ENCODE data around the gene SKA3.

GRCh38 chr13:21181671-21182070 lies 5.3 kb upstream of the SKA3 start:
- TF ChIP-seq CTCF (IDR thresholded peaks at IDR 0.05) (no peak), GABPA (IDR thresholded peaks at IDR 0.05; ENCODE audit: low read depth) (no peak), RAD21 (IDR thresholded peaks at IDR 0.05; ENCODE audit: low read length) (no peak)
